Fibroblast of skin of right biceps (primary cell): ENCODE results near the gene SLC6A6.
A peak's percentile ranks its signal among the peaks of the same experiment; 100 is the strongest.

Experiments used
- DNase-seq: peaks from one replicate; pipeline ENCODE4 v3.0.0-alpha.2; 2013

SLC6A6 gene

GRCh38 chr3:14457999-14458398, 55.6 kb downstream of the SLC6A6 start:
- peak; percentile 20 for DNase-seq

- no peak for DNase-seq
These were observed 56.2 kb downstream of the SLC6A6 start for GRCh38 chr3:14458434-14459275.

GRCh38 chr3:14459384-14459783, 57.0 kb downstream of the SLC6A6 start:
- DNase-seq = no peak

- DNase-seq = no peak
These were observed 57.4 kb downstream of the SLC6A6 start for GRCh38 chr3:14459787-14460186.

GRCh38 chr3:14460342-14461005, 58.1 kb downstream of the SLC6A6 start:
- DNase-seq = peak; percentile 85

GRCh38 chr3:14461006-14461747, 58.8 kb downstream of the SLC6A6 start:
- DNase-seq = no peak

- peak; percentile 67 for DNase-seq
These were observed 59.4 kb downstream of the SLC6A6 start for GRCh38 chr3:14461748-14462324.

GRCh38 chr3:14462738-14463137, 60.3 kb downstream of the SLC6A6 start:
- DNase-seq = no peak

GRCh38 chr3:14463330-14464140, 61.1 kb downstream of the SLC6A6 start:
- DNase-seq = no peak

GRCh38 chr3:14464141-14464465, 61.7 kb downstream of the SLC6A6 start:
- no peak for DNase-seq

GRCh38 chr3:14464521-14464920, 62.1 kb downstream of the SLC6A6 start:
- DNase-seq = no peak

- no peak for DNase-seq
These were observed 63.0 kb downstream of the SLC6A6 start for GRCh38 chr3:14465425-14465824.

- no peak for DNase-seq
These were observed 63.9 kb downstream of the SLC6A6 start for GRCh38 chr3:14466179-14466903.

- peak; percentile 45 for DNase-seq
These were observed 65.6 kb downstream of the SLC6A6 start for GRCh38 chr3:14467814-14468620.

- no peak for DNase-seq
These were observed 66.2 kb downstream of the SLC6A6 start for GRCh38 chr3:14468621-14468981.

- no peak for DNase-seq
These were observed 68.1 kb downstream of the SLC6A6 start for GRCh38 chr3:14470461-14470860.

- DNase-seq = no peak
These were observed 68.6 kb downstream of the SLC6A6 start for GRCh38 chr3:14471016-14471415.

GRCh38 chr3:14471690-14472089, 69.3 kb downstream of the SLC6A6 start:
- no peak for DNase-seq

- peak; percentile 91 for DNase-seq
These were observed 70.3 kb downstream of the SLC6A6 start for GRCh38 chr3:14472471-14473351.

GRCh38 chr3:14473411-14473891, 71.0 kb downstream of the SLC6A6 start:
- no peak for DNase-seq
